ENCODE results near the gene KLK8. TPM values are rescaled to one million over a fixed set of nuclear protein-coding genes. Genes with fewer than 3 reads are reported as not detected.

KLK8 gene
- polyA plus RNA-seq, 2 of the 4 experiments (the other 2 are of a cell fraction), result not detected

- ChIA-PET CTCF (interaction anchor here (1.6 to 1.9 kb wide), 3 partner anchors 31 to 42 kb away, joined by 4 to 6 read pairs (median 5); a partner anchor contains a TSS), POLR2A (no interaction called here)
- Histone ChIP-seq H3K4me2 (no peak overlapping the region), H3K9me3 (no peaks in the 10 kb centered on the region), H3K4me1 (peaks cover 16% of the 10 kb centered on the region; the same call in 2 of the 3 replicates), H3K4me3 (no peak overlapping the region), H3K27ac (no peak overlapping the region; a peak in 1 of 6 replicates)
- no peak for FAIRE-seq
- ATAC-seq, result 0 out of 6 replicates have a peak, but pooled peaks of 1 of the 2 experiments have one; percentile 27
- no peak for DNase-seq (ENCODE audit: low read depth in 1 of 2, low spot score in 1 of 2)
- 53% methylated on average over 5 of the region's 5 CpGs for WGBS (ENCODE audit: missing lambda C conversion rate)
- TF ChIP-seq SMC3 (IDR thresholded peaks at IDR 0.05) (no peak), BHLHE40 (IDR thresholded peaks at IDR 0.05; ENCODE audit: low read depth, low read length) (no peak), REST (IDR thresholded peaks at IDR 0.05) (no peak)
Measured at GRCh38 chr19:50978772-50979390, 22.5 kb downstream of the KLK8 start.

- DNase-seq (ENCODE audit: low read depth in 1 of 2, low spot score in 1 of 2) (no peak), FAIRE-seq (no peak), ATAC-seq (no peak)
- TF ChIP-seq REST (IDR thresholded peaks at IDR 0.05) (no peak), CBX2 (IDR thresholded peaks at IDR 0.05; ENCODE audit: borderline replicate concordance, low read depth) (no peak), JUNB (IDR thresholded peaks at IDR 0.05) (no peak), CTCF (IDR thresholded peaks at IDR 0.05) (no peak)
- H3K4me2 ChIP-seq, result no peak overlapping the region
- CTCF ChIA-PET, result interaction anchor here (1.6 kb wide), 1 partner anchor 43 kb away, joined by 5 read pairs; no protein-coding TSS in a partner anchor
- H3K4me1 ChIP-seq, result peaks cover 16% of the 10 kb centered on the region; the same call in 2 of the 3 replicates
- WGBS (ENCODE audit: missing lambda C conversion rate), result 35% methylated on average over 4 of the region's 4 CpGs
- H3K27ac ChIP-seq, result no peak overlapping the region
- no peak overlapping the region for H3K4me3 ChIP-seq
- POLR2A ChIA-PET, result no interaction called here
- no peaks in the 10 kb centered on the region for H3K9me3 ChIP-seq
Measured at GRCh38 chr19:50977626-50978025, 23.8 kb downstream of the KLK8 start.

- 7% methylated on average over 8 of the region's 8 CpGs for WGBS (ENCODE audit: missing lambda C conversion rate)
- Histone ChIP-seq H3K27ac (peak overlapping the region in 1 of 2 experiments; percentile 31; a peak in 1 of 6 replicates), H3K4me2 (peak overlapping the region; percentile 52), H3K4me1 (peaks cover 16% of the 10 kb centered on the region; the same call in 2 of the 3 replicates), H3K9me3 (no peaks in the 10 kb centered on the region), H3K4me3 (no peak overlapping the region)
- FAIRE-seq, result no peak
- DNase-seq (ENCODE audit: low read depth in 1 of 2, low spot score in 1 of 2), result peak; percentile 45 to 72
- ATAC-seq, result peak; percentile 73 to 82
- TF ChIP-seq CEBPB (IDR thresholded peaks at IDR 0.05) (no peak), CHD2 (IDR thresholded peaks at IDR 0.05; ENCODE audit: low read length, partially characterized antibody) (no peak), REST (IDR thresholded peaks at IDR 0.05) (no peak), MAZ (IDR thresholded peaks at IDR 0.05; ENCODE audit: borderline replicate concordance, low read depth, low read length) (no peak)
- ChIA-PET CTCF (no interaction called here), POLR2A (no interaction called here)
Measured at GRCh38 chr19:50975766-50976165, 25.6 kb downstream of the KLK8 start.
